MM.1S (cell line): ENCODE results near the gene TAF6L.

Experiments
- DNase-seq: peaks from one replicate; pipeline ENCODE4 v3.0.0-alpha.2; 2015
- H2AFZ ChIP-seq: fragments of 300-600 bp; sonication (generic); 2 replicates; pipeline ENCODE4 v1.6.0; 2016; ENCODE audit warnings: antibody characterized with exemption, low read length
- H3F3A ChIP-seq: fragments of 300-600 bp; sonication (generic); 2 replicates; pipeline ENCODE4 v1.6.1; 2016; ENCODE audit warnings: mild to moderate bottlenecking, antibody characterized with exemption, low read length, moderate library complexity, mixed read lengths; ENCODE audit not compliant: insufficient read depth
- H3K27ac ChIP-seq: fragments of 300-600 bp; sonication (generic); 2 replicates; pipeline ENCODE4 v1.5.1; 2016; ENCODE audit warnings: mild to moderate bottlenecking, low read length
- H3K27me3 ChIP-seq: fragments of 300-600 bp; sonication (generic); replicated peaks from 2 replicates; pipeline ENCODE4 v1.6.0; 2016; ENCODE audit warnings: low read length; ENCODE audit not compliant: insufficient read depth
- H3K36me3 ChIP-seq: fragments of 300-600 bp; sonication (generic); replicated peaks from 2 replicates; pipeline ENCODE4 v1.6.1; 2016; ENCODE audit warnings: mild to moderate bottlenecking, low read length, mixed read lengths; ENCODE audit not compliant: insufficient read depth
- H3K4me1 ChIP-seq: fragments of 300-600 bp; sonication (generic); 2 replicates; pipeline ENCODE4 v1.6.1; 2016; ENCODE audit warnings: low read length, mixed read lengths
- H3K4me2 ChIP-seq: fragments of 300-600 bp; sonication (generic); 2 replicates; pipeline ENCODE4 v1.6.0; 2016; ENCODE audit warnings: low read depth, low read length
- H3K4me3 ChIP-seq: fragments of 300-600 bp; sonication (generic); 2 replicates; pipeline ENCODE4 v1.5.1; 2016; ENCODE audit warnings: low read length, mixed read lengths
- H3K79me2 ChIP-seq: fragments of 300-600 bp; sonication (generic); 2 replicates; pipeline ENCODE4 v1.6.1; 2016; ENCODE audit warnings: mixed run types, low read length, mixed read lengths
- H3K9ac ChIP-seq: fragments of 300-600 bp; sonication (generic); 2 replicates; pipeline ENCODE4 v1.6.1; 2016; ENCODE audit warnings: low read length, mixed read lengths
- H3K9me2 ChIP-seq: fragments of 300-600 bp; sonication (generic); replicated peaks from 2 replicates; pipeline ENCODE4 v1.6.1; 2016; ENCODE audit warnings: mild to moderate bottlenecking, low read length, mixed read lengths; ENCODE audit not compliant: insufficient read depth
- H3K9me3 ChIP-seq: fragments of 300-600 bp; sonication (generic); replicated peaks from 2 replicates; pipeline ENCODE4 v1.6.1; 2016; ENCODE audit warnings: mild to moderate bottlenecking, low read length, mixed read lengths; ENCODE audit not compliant: insufficient read depth
- H4K20me1 ChIP-seq: fragments of 300-600 bp; sonication (generic); 2 replicates; pipeline ENCODE4 v1.6.1; 2016; ENCODE audit warnings: mild to moderate bottlenecking, low read length, moderate library complexity, mixed read lengths; ENCODE audit not compliant: insufficient read depth
- CTCF ChIP-seq: fragments of 300-600 bp; sonication (generic); IDR thresholded peaks from 2 replicates; pipeline ENCODE4 v1.5.1; 2016; ENCODE audit warnings: antibody characterized with exemption, low read length, mixed read lengths
- EZH2 ChIP-seq: fragments of 300-600 bp; sonication (generic); optimal IDR thresholded peaks from 2 replicates; pipeline ENCODE3; 2017; ENCODE audit warnings: low read depth, mild to moderate bottlenecking, antibody characterized with exemption, low read length, mixed read lengths
- EZH2phosphoT487 ChIP-seq: fragments of 300-600 bp; sonication (generic); IDR thresholded peaks from 2 replicates; pipeline ENCODE4 v1.6.1; 2018; ENCODE audit warnings: antibody characterized with exemption, low read length

TAF6L gene

GRCh38 chr11:62787005-62787759, 16.0 kb downstream of the TAF6L start, which contains the start of gene TMEM179B:
TSS of gene TMEM179B (plus strand) at chr11:62787402. CDS start at chr11:62787432, 30 bp downstream.
- H3K4me2 ChIP-seq = peak within 1 kb of the TSS; percentile 92
- H3K4me1 ChIP-seq = peaks cover 23% of the 10 kb centered on the region
- H3K9me2 ChIP-seq = no peaks in the 10 kb centered on the region
- peak within 1 kb of the TSS; percentile 80 for H3K4me3 ChIP-seq
- TF ChIP-seq CTCF (peak; percentile 52), EZH2phosphoT487 (no peak)
- H2AFZ ChIP-seq = peak within 1 kb of the TSS; percentile 47
- H3K27me3 ChIP-seq = no peaks in the 10 kb centered on the region
- peak within 1 kb of the TSS; percentile 76 for H3K27ac ChIP-seq
- peaks cover 48% of the 10 kb centered on the region for H3K79me2 ChIP-seq
- peak within 1 kb of the TSS; percentile 74 for H3K9ac ChIP-seq
- no peaks in the 10 kb centered on the region for H3K9me3 ChIP-seq
- DNase-seq = peak; percentile 98
- H3F3A ChIP-seq = peaks cover 31% of the 10 kb centered on the region
- H4K20me1 ChIP-seq = no peaks in the 10 kb centered on the region
- H3K36me3 ChIP-seq = no peaks in the 10 kb centered on the region

- H3K4me1 ChIP-seq = peaks cover 30% of the 10 kb centered on the region
- DNase-seq = no peak
- H4K20me1 ChIP-seq = no peaks in the 10 kb centered on the region
- no peaks in the 10 kb centered on the region for H3K27me3 ChIP-seq
- H3K9me3 ChIP-seq = no peaks in the 10 kb centered on the region
- no peak overlapping the region for H3K4me3 ChIP-seq
- no peak overlapping the region for H2AFZ ChIP-seq
- H3K27ac ChIP-seq = no peak overlapping the region
- H3K36me3 ChIP-seq = no peaks in the 10 kb centered on the region
- peaks cover 48% of the 10 kb centered on the region for H3K79me2 ChIP-seq
- TF ChIP-seq EZH2phosphoT487 (no peak), CTCF (no peak), EZH2 (no peak)
- H3K9me2 ChIP-seq = no peaks in the 10 kb centered on the region
- H3K4me2 ChIP-seq = no peak overlapping the region
- peaks cover 38% of the 10 kb centered on the region for H3F3A ChIP-seq
- H3K9ac ChIP-seq = no peak overlapping the region
Measured at GRCh38 chr11:62788991-62789390, 17.8 kb downstream of the TAF6L start.

- H3K36me3 ChIP-seq = 0 out of 2 replicates have a peak, but pooled peaks cover 3% of the 10 kb centered on the region
- no peak overlapping the region for H3K9ac ChIP-seq
- H3K4me3 ChIP-seq = no peak overlapping the region
- H3K79me2 ChIP-seq = peaks cover 48% of the 10 kb centered on the region
- peaks cover 30% of the 10 kb centered on the region for H3K4me1 ChIP-seq
- no peak for TF ChIP-seq CTCF
- no peak for TF ChIP-seq EZH2
- TF ChIP-seq EZH2phosphoT487 = no peak
- no peaks in the 10 kb centered on the region for H3K9me3 ChIP-seq
- no peaks in the 10 kb centered on the region for H3K9me2 ChIP-seq
- no peak overlapping the region for H3K4me2 ChIP-seq
- DNase-seq = no peak
- no peaks in the 10 kb centered on the region for H3K27me3 ChIP-seq
- peaks cover 38% of the 10 kb centered on the region for H3F3A ChIP-seq
- no peaks in the 10 kb centered on the region for H4K20me1 ChIP-seq
- H3K27ac ChIP-seq = no peak overlapping the region
- H2AFZ ChIP-seq = no peak overlapping the region
Measured at GRCh38 chr11:62789576-62789975, 18.4 kb downstream of the TAF6L start.
